K562 (cell line): ENCODE data around the gene FAM43B. TPM values are rescaled to one million over a fixed set of nuclear protein-coding genes. Genes with fewer than 3 reads are reported as not detected.

Source experiments
- ATAC-seq: fragments of 200-7000 bp; cut with Tn5 transposase; 3 replicates; pipeline ENCODE4 v1.9.1; 2020; ENCODE audit warnings: moderate library complexity
- BruUV-seq: library from RNA; stranded (reverse); fragments of 400-500 nt; replicated peaks from 2 replicates; lab custom pipeline; 2021; lab: Mats Ljungman, UMichigan
- CTCF ChIA-PET: fragments of 300-600 bp; formaldehyde crosslinking; extraction: SDS; loops from one replicate; lab custom pipeline; 2021; ENCODE audit warnings: low intra/inter-chr PET ratio; lab: Yijun Ruan, JAX
- POLR2A ChIA-PET: fragments of 300-600, 350-650 bp; sonication (Branson Sonifier 250); formaldehyde crosslinking; extraction: SDS; loops from one replicate; lab custom pipeline; 2021; ENCODE audit warnings: antibody characterized with exemption, inconsistent platforms; lab: Yijun Ruan, JAX
- DNase-seq, 4 experiments: peaks; one replicate each; pipeline versions ENCODE4 v3.0.0 to v3.0.0-alpha.2; 2011 to 2018; ENCODE audit warnings: low spot score in 3 of 4, mixed read lengths in 3 of 4; ENCODE audit errors: extremely low read depth in 1 of 4
- FAIRE-seq: peaks from 2 replicates; lab custom pipeline; 2011; peaks lifted over from hg19 to GRCh38; lab: Jason Lieb, UNC
- H2AFZ ChIP-seq: 2 replicates; pipeline ENCODE4 v1.6.0; 2011; ENCODE audit warnings: low read depth, low read length, control low read depth, inconsistent platforms
- H3K27ac ChIP-seq: fragments of 200-600 bp; 3 replicates; pipeline ENCODE4 v1.8.0; 2011; ENCODE audit warnings: low read depth, mild to moderate bottlenecking, control low read depth, inconsistent platforms, low read length, moderate library complexity, mixed read lengths; ENCODE audit errors: extremely low read depth
- H3K27me3 ChIP-seq, 2 experiments: fragments of 300-600 bp in 1 of 2; 2 replicates in 1 of 2; 3 replicates in 1 of 2; pipeline versions ENCODE4 v1.6.0 to v1.8.0; 2011; ENCODE audit warnings: inconsistent platforms in 2 of 2, low read length in 2 of 2, mild to moderate bottlenecking in 1 of 2, mixed read lengths in 1 of 2, moderate library complexity in 1 of 2; ENCODE audit not compliant: control insufficient read depth in 2 of 2, insufficient read depth in 2 of 2
- H3K36me3 ChIP-seq: fragments of 300-600 bp; 3 replicates; pipeline ENCODE4 v1.8.0; 2011; ENCODE audit warnings: mild to moderate bottlenecking, low read length, inconsistent platforms; ENCODE audit not compliant: control insufficient read depth, insufficient read depth
- H3K4me1 ChIP-seq, 2 experiments: fragments of 200-600 bp in 1 of 2; replicated peaks in 1 of 2; 2 replicates in 1 of 2; 3 replicates in 1 of 2; pipeline versions ENCODE4 v1.5.1 to v1.8.0; 2011; ENCODE audit warnings: inconsistent platforms in 2 of 2, low read length in 2 of 2, mild to moderate bottlenecking in 1 of 2, mixed read lengths in 1 of 2, moderate library complexity in 1 of 2; ENCODE audit not compliant: control insufficient read depth in 2 of 2, insufficient read depth in 2 of 2
- H3K4me2 ChIP-seq: 2 replicates; pipeline ENCODE4 v1.6.1; 2011; ENCODE audit warnings: low read length, control low read depth, inconsistent platforms, mixed read lengths; ENCODE audit not compliant: insufficient read depth
- H3K4me3 ChIP-seq: fragments of 200-600 bp; sonication (generic), shearing (Covaris generic); 2 replicates; pipeline ENCODE4 v1.5.1; 2016; ENCODE audit warnings: control low read depth, inconsistent platforms
- H3K79me2 ChIP-seq: fragments of 200-600 bp; 3 replicates; pipeline ENCODE4 v1.8.0; 2011; ENCODE audit warnings: low read length, inconsistent platforms; ENCODE audit not compliant: control insufficient read depth, insufficient read depth
- H3K9ac ChIP-seq, 2 experiments: 2 replicates each; pipeline versions ENCODE4 v1.6.0 to v1.6.1; 2011; ENCODE audit warnings: low read depth in 2 of 2, low read length in 2 of 2, control low read depth in 1 of 2, inconsistent platforms in 1 of 2, mild to moderate bottlenecking in 1 of 2, mixed read lengths in 1 of 2; ENCODE audit not compliant: insufficient read depth in 1 of 2
- H3K9me1 ChIP-seq: one replicate; pipeline ENCODE4 v1.6.0; 2011; ENCODE audit warnings: inconsistent platforms, mild to moderate bottlenecking, low read length, moderate library complexity; ENCODE audit not compliant: control insufficient read depth, insufficient read depth
- H3K9me3 ChIP-seq: replicated peaks from 2 replicates; pipeline ENCODE4 v1.5.1; 2011; ENCODE audit warnings: low read depth, low read length, inconsistent platforms; ENCODE audit not compliant: control insufficient read depth, insufficient read depth
- H4K20me1 ChIP-seq: replicated peaks from 2 replicates; pipeline ENCODE4 v1.6.1; 2011; ENCODE audit warnings: low read length, inconsistent platforms, mixed read lengths; ENCODE audit not compliant: control insufficient read depth, insufficient read depth
- ATF7 ChIP-seq: fragments of 450-650 bp; IDR thresholded peaks from 2 replicates; pipeline ENCODE4 v1.7.1; 2014; ENCODE audit warnings: mild to moderate bottlenecking, moderate library complexity
- BRD4 ChIP-seq: fragments of 200-600 bp; sonication (generic); IDR thresholded peaks from 2 replicates; pipeline ENCODE4 v1.6.1; 2017; ENCODE audit warnings: inconsistent platforms
- ZC3H4 ChIP-seq: sonication (generic); formaldehyde crosslinking; IDR thresholded peaks from 2 replicates; pipeline ENCODE4 v1.9.0; 2021; ENCODE audit warnings: missing genetic modification reagents, borderline replicate concordance
- ZFP36 ChIP-seq: fragments of 150-350 bp; IDR thresholded peaks from 2 replicates; pipeline ENCODE4 v1.6.1; 2018; ENCODE audit warnings: low read length, low read depth; ENCODE audit not compliant: partially characterized antibody
- ZNF407 ChIP-seq: fragments of 450-650 bp; IDR thresholded peaks from 2 replicates; pipeline ENCODE4 v1.6.1; 2016; ENCODE audit warnings: low read depth
- ZNF766 ChIP-seq: fragments of 200-800 bp; sonication (Bioruptor generic); conservative IDR thresholded peaks from 2 replicates; pipeline ENCODE4 v1.6.1; 2016; ENCODE audit warnings: missing genetic modification characterization, missing compliant biosample characterization
- WGBS: fragments of 100-300 bp; shearing (Covaris generic); methylation state at CpG from one replicate; pipeline ENCODE4 v1.1.6; 2016; ENCODE audit warnings: low coverage, mixed read lengths; ENCODE audit not compliant: insufficient coverage; ENCODE audit errors: missing lambda C conversion rate; 5-methylcytosine and 5-hydroxymethylcytosine counted together
- in situ Hi-C: fragments of 300-500 bp; cut with MboI; formaldehyde crosslinking; loops from 4 replicates; pipeline ENCODE4 v1.15.0; 2018; ENCODE audit warnings: inconsistent platforms, mixed read lengths
- intact Hi-C: fragments of 100-400 bp; cut with micrococcal nuclease; formaldehyde crosslinking; loops from 2 replicates; pipeline ENCODE4 v1.14.2; 2022
- polyA plus RNA-seq, 8 experiments: library from polyadenylated mRNA; depleted of rRNA in 4 of 8; stranded (reverse) in 5 of 8; unstranded in 3 of 8; fragments of >200 nt; fragmentation: Nextera tagmentation in 2 of 8; fragmentation: Illumina TruSeq in 1 of 8; extraction: Ambion mirVana in 2 of 8; extraction: Trizol in 1 of 8; gene quantifications; 2 replicates each; pipeline versions ENCODE4 v1.2.1 to v1.2.3, GENCODE V29; 2011 to 2014; ENCODE audit warnings: inconsistent platforms in 1 of 8, missing spikeins in 1 of 8
- total RNA-seq, 7 experiments: library from RNA; depleted of rRNA in 6 of 7; stranded (reverse); fragments of >200 nt in 6 of 7; fragmentation: Illumina TruSeq in 2 of 7; extraction: Trizol in 2 of 7; gene quantifications; 2 replicates each; pipeline versions ENCODE4 v1.2.1 to v1.2.3, GENCODE V29; 2011 to 2021; ENCODE audit warnings: low replicate concordance in 1 of 7
- TF ChIP-seq, protein P1 (sequence below): fragments of 250-450 bp; sonication (Bioruptor Pico); IDR thresholded peaks from 2 replicates; pipeline ENCODE4 v1.4.0; 2020; ENCODE audit warnings: mild to moderate bottlenecking, moderate library complexity

FAM43B gene
- total and polyA plus RNA-seq, 9 of the 15 experiments (the other 6 are each of a cell fraction or from before 2014, with no cell fraction given): not detected

DNA sequence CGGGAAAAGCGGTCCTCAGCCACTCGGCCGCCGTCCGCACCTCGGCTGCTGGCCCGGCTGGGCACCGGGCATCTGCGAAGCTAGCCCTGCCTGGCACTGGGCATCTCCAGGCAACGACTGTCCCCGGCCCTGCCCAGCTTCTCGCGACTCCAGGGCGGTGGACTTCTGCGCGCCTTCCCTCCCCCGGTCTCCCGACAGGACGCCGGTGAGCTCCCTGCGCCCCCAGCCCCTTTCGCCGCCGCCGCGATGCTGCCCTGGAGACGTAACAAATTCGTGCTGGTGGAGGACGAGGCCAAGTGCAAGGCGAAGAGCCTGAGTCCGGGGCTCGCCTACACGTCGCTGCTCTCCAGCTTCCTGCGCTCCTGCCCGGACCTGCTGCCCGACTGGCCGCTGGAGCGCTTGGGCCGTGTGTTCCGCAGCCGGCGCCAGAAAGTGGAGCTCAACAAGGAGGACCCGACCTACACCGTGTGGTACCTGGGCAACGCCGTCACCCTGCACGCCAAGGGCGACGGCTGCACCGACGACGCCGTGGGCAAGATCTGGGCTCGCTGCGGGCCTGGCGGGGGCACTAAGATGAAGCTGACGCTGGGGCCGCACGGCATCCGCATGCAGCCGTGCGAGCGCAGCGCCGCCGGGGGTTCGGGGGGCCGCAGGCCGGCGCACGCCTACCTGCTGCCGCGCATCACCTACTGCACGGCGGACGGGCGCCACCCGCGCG, 514 bp downstream of the FAM43B start (continued):
- TF ChIP-seq, protein P1, sequence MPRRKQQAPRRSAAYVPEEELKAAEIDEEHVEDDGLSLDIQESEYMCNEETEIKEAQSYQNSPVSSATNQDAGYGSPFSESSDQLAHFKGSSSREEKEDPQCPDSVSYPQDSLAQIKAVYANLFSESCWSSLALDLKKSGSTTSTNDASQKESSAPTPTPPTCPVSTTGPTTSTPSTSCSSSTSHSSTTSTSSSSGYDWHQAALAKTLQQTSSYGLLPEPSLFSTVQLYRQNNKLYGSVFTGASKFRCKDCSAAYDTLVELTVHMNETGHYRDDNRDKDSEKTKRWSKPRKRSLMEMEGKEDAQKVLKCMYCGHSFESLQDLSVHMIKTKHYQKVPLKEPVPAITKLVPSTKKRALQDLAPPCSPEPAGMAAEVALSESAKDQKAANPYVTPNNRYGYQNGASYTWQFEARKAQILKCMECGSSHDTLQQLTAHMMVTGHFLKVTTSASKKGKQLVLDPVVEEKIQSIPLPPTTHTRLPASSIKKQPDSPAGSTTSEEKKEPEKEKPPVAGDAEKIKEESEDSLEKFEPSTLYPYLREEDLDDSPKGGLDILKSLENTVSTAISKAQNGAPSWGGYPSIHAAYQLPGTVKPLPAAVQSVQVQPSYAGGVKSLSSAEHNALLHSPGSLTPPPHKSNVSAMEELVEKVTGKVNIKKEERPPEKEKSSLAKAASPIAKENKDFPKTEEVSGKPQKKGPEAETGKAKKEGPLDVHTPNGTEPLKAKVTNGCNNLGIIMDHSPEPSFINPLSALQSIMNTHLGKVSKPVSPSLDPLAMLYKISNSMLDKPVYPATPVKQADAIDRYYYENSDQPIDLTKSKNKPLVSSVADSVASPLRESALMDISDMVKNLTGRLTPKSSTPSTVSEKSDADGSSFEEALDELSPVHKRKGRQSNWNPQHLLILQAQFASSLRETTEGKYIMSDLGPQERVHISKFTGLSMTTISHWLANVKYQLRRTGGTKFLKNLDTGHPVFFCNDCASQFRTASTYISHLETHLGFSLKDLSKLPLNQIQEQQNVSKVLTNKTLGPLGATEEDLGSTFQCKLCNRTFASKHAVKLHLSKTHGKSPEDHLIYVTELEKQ (CRISPR knock-in tag): no peak
- TF ChIP-seq ZC3H4 (CRISPR knock-in tag): no peak

GRCh38 chr1:20555025-20555757, 2.8 kb downstream of the FAM43B start:
- DNase-seq: no peak
- Histone ChIP-seq H3K27me3 (peaks cover 60 to 82% of the 10 kb centered on the region in 2 experiments), H3K4me2 (no peak overlapping the region), H4K20me1 (0 out of 2 replicates have a peak, but pooled peaks cover 3% of the 10 kb centered on the region), H3K36me3 (no peaks in the 10 kb centered on the region), H3K27ac (no peak overlapping the region), H3K9ac (no peak overlapping the region), H3K4me1 (peaks cover 6 to 22% of the 10 kb centered on the region in 2 experiments; a peak in 3 of 5 replicates), H3K4me3 (no peak overlapping the region), H2AFZ (no peak overlapping the region), H3K79me2 (no peaks in the 10 kb centered on the region), H3K9me1 (peaks cover 3% of the 10 kb centered on the region), H3K9me3 (no peaks in the 10 kb centered on the region)
- ChIA-PET CTCF (no interaction called here), POLR2A (interaction anchor here (0.6 to 1.0 kb wide), 2 partner anchors 15 to 20 kb away, joined by 3 read pairs; no protein-coding TSS in a partner anchor)
- WGBS: under 1% methylated on average over 7 of the region's 7 CpGs
- ATAC-seq: no peak
- BruUV-seq: no TSS peak
- in situ Hi-C loops (no loop called here), intact Hi-C loops (no loop called here)
- FAIRE-seq: no peak
- no peak for TF ChIP-seq ZNF407
- TF ChIP-seq ZNF766 (CRISPR knock-in tag): no peak
- no peak for TF ChIP-seq BRD4
- TF ChIP-seq ATF7: no peak
- no peak for TF ChIP-seq ZFP36
